ENCODE data around the gene MMP17. TPM values are rescaled to one million over a fixed set of nuclear protein-coding genes. Genes with fewer than 3 reads are reported as not detected.

MMP17 gene
- total RNA-seq, 4 donors from 2014 or later, result 0.38 to 10.1 (median 4.1) TPM

- Histone ChIP-seq H3K4me1 (peaks cover 19 to 35% of the 10 kb centered on the region in 2 donors), H3K27me3 (peaks cover 7% of the 10 kb centered on the region), H3K27ac (no peak overlapping the region), H3K9me3 (no peaks in the 10 kb centered on the region), H3K36me3 (no peaks in the 10 kb centered on the region), H3K4me3 (replicated peaks in 1 of 3) (no peak overlapping the region)
- peak in 1 of 2 donors; percentile 12 for DNase-seq
- TF ChIP-seq POLR2A (IDR thresholded peaks at IDR 0.05) (no peak), CTCF (IDR thresholded peaks at IDR 0.05) (no peak)
- intact Hi-C loops (cut with DNase I), result no loop called here
- WGBS, 2 donors, result 52 to 61% methylated on average over 24 to 27 of the region's 31 CpGs
Measured at GRCh38 chr12:131832321-131833231, 4.4 kb downstream of the MMP17 start.

- peaks cover 19 to 29% of the 10 kb centered on the region in 2 donors for H3K4me1 ChIP-seq
- H3K36me3 ChIP-seq, result no peaks in the 10 kb centered on the region
- DNase-seq, result no peak
- intact Hi-C loops (cut with DNase I), result no loop called here
- 76 to 85% methylated on average over 20 to 23 of the region's 23 CpGs for WGBS, 2 donors
- no peak overlapping the region for H3K4me3 ChIP-seq (replicated peaks in 1 of 3)
- peaks cover 4% of the 10 kb centered on the region for H3K27me3 ChIP-seq
- no peak overlapping the region for H3K27ac ChIP-seq
- no peaks in the 10 kb centered on the region for H3K9me3 ChIP-seq
- TF ChIP-seq CTCF (IDR thresholded peaks at IDR 0.05), result no peak
Measured at GRCh38 chr12:131833288-131833895, 5.2 kb downstream of the MMP17 start.

- no peak overlapping the region for H3K4me3 ChIP-seq (replicated peaks in 1 of 3)
- peaks cover 17 to 23% of the 10 kb centered on the region in 2 donors for H3K4me1 ChIP-seq
- intact Hi-C loops (cut with DNase I), result no loop called here
- DNase-seq, result no peak
- WGBS, 2 donors, result 36 to 49% methylated on average over 9 to 12 of the region's 23 CpGs
- H3K27me3 ChIP-seq, result peaks cover 4% of the 10 kb centered on the region
- no peaks in the 10 kb centered on the region for H3K9me3 ChIP-seq
- H3K36me3 ChIP-seq, result no peaks in the 10 kb centered on the region
- TF ChIP-seq CTCF (IDR thresholded peaks at IDR 0.05), result no peak
- no peak for TF ChIP-seq POLR2A (IDR thresholded peaks at IDR 0.05)
- H3K27ac ChIP-seq, result no peak overlapping the region
Measured at GRCh38 chr12:131833896-131834641, 5.9 kb downstream of the MMP17 start.

- 68 to 70% methylated on average over 12 to 17 of the region's 20 CpGs for WGBS, 2 donors
- intact Hi-C loops (cut with DNase I), result no loop called here
Measured at GRCh38 chr12:131834798-131835615, 6.8 kb downstream of the MMP17 start.

More at GRCh38 chr12:131834798-131835615, 6.8 kb downstream of the MMP17 start:
- H3K4me3 ChIP-seq (replicated peaks in 1 of 3), result no peak overlapping the region
- no peak overlapping the region for H3K27ac ChIP-seq
- H3K4me1 ChIP-seq, result peaks cover 11 to 14% of the 10 kb centered on the region in 2 donors
- no peaks in the 10 kb centered on the region for H3K36me3 ChIP-seq
- TF ChIP-seq CTCF (IDR thresholded peaks at IDR 0.05) (no peak), POLR2A (IDR thresholded peaks at IDR 0.05) (no peak)
- no peaks in the 10 kb centered on the region for H3K9me3 ChIP-seq
- peaks cover 4% of the 10 kb centered on the region for H3K27me3 ChIP-seq
- no peak for DNase-seq

Data from thyroid gland (tissue), 4 donors.